Caco-2 (cell line): ENCODE results near the gene LYPD6. TPM values are rescaled to one million over a fixed set of nuclear protein-coding genes. Genes with fewer than 3 reads are reported as not detected.

ENCODE experiments used
- BruUV-seq: library from RNA; stranded (reverse); fragments of 400-500 nt; replicated peaks from 2 replicates; lab custom pipeline; 2021; lab: Mats Ljungman, UMichigan
- CTCF ChIA-PET: fragments of 300-600 bp; sonication (Branson Sonifier 250); formaldehyde crosslinking; loops from one replicate; lab custom pipeline; 2022; ENCODE audit warnings: antibody characterized with exemption; lab: Charles Lee
- POLR2A ChIA-PET: fragments of 300-600 bp; sonication (Branson Sonifier 250); formaldehyde crosslinking; loops from one replicate; lab custom pipeline; 2022; ENCODE audit warnings: antibody characterized with exemption; lab: Charles Lee
- DNase-seq, 2 experiments: peaks; one replicate each; pipeline versions ENCODE4 v3.0.0 to v3.0.0-alpha.2; 2020 to 2022
- H3K27me3 ChIP-seq: replicated peaks from 2 replicates; pipeline ENCODE4 v1.6.0; 2011; ENCODE audit warnings: low read length; ENCODE audit not compliant: control insufficient read depth, insufficient read depth
- H3K36me3 ChIP-seq: 2 replicates; pipeline ENCODE4 v1.5.1; 2011; ENCODE audit warnings: low read length; ENCODE audit not compliant: control insufficient read depth, insufficient read depth
- H3K4me1 ChIP-seq: fragments of 250-450 bp; sonication (Bioruptor Pico); 2 replicates; pipeline ENCODE4 v1.5.1; 2020; ENCODE audit warnings: mild to moderate bottlenecking
- H3K4me3 ChIP-seq: 2 replicates; pipeline ENCODE4 v1.5.1; 2011; ENCODE audit warnings: low read depth, mild to moderate bottlenecking, control low read depth, low read length
- H3K9me3 ChIP-seq: fragments of 250-450 bp; sonication (Bioruptor Pico); 2 replicates; pipeline ENCODE4 v1.5.1; 2020; ENCODE audit warnings: mild to moderate bottlenecking, moderate library complexity
- H3K27ac Mint-ChIP-seq: one replicate; pipeline ENCODE4 v1.8.0; 2022; ENCODE audit warnings: mixed read lengths; ENCODE audit not compliant: unreplicated experiment
- H3K27me3 Mint-ChIP-seq: one replicate; pipeline ENCODE4 v1.8.0; 2022; ENCODE audit warnings: mixed read lengths; ENCODE audit not compliant: insufficient read depth, unreplicated experiment
- H3K36me3 Mint-ChIP-seq: one replicate; pipeline ENCODE4 v1.8.0; 2022; ENCODE audit warnings: mild to moderate bottlenecking, mixed read lengths; ENCODE audit not compliant: insufficient read depth, unreplicated experiment
- H3K4me1 Mint-ChIP-seq: one replicate; pipeline ENCODE4 v1.8.0; 2022; ENCODE audit warnings: low read depth, mixed read lengths; ENCODE audit not compliant: unreplicated experiment
- H3K4me3 Mint-ChIP-seq: one replicate; pipeline ENCODE4 v1.8.0; 2022; ENCODE audit warnings: mild to moderate bottlenecking, moderate library complexity, mixed read lengths; ENCODE audit not compliant: unreplicated experiment
- H3K9me3 Mint-ChIP-seq: one replicate; pipeline ENCODE4 v1.8.0; 2022; ENCODE audit warnings: mixed read lengths; ENCODE audit not compliant: unreplicated experiment
- intact Hi-C: fragments of 100-400 bp; cut with micrococcal nuclease; formaldehyde crosslinking; loops from one replicate; pipeline ENCODE4 v1.10.0; 2022; ENCODE audit not compliant: unreplicated experiment
- total RNA-seq: library from RNA; stranded (reverse); gene quantifications from 2 replicates; pipeline ENCODE4 v1.2.3, GENCODE V29; 2022
- TF ChIP-seq, protein P1 (sequence below), 2 experiments: fragments of 200-600 bp in 1 of 2; IDR thresholded peaks; 1 replicate in 1 of 2; 2 replicates in 1 of 2; pipeline versions ENCODE4 v1.5.1 to v1.8.0; 2011 to 2022; ENCODE audit warnings: antibody characterized with exemption in 1 of 2, control low read depth in 1 of 2, inconsistent platforms in 1 of 2, low read depth in 1 of 2, low read length in 1 of 2, mild to moderate bottlenecking in 1 of 2, moderate library complexity in 1 of 2; ENCODE audit not compliant: insufficient read depth in 1 of 2, severe bottlenecking in 1 of 2, unreplicated experiment in 1 of 2

The LYPD6 gene
- total RNA-seq, 1 experiment from 2014 or later: 9.0 TPM

DNA sequence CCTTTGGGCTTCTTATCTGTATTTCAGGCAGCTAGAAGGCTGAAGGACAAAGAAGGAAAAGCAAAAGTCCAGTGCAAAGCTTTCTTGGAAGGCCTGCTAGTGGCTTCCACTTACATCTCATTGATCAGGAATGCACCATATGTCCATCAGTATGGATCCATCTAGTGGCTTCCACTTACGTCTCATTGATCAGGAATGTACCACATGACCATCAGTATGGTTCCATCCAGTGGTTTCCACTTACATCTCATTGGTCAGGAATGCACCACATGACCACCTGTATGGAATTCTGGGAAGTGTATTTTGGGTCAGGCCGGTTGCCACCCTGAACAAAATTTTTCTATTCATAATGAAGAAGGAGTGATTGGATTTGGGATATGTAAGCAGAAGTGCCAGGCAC, 70.6 kb downstream of the LYPD6 start:
- no peak overlapping the region for H3K27ac Mint-ChIP-seq

DNA sequence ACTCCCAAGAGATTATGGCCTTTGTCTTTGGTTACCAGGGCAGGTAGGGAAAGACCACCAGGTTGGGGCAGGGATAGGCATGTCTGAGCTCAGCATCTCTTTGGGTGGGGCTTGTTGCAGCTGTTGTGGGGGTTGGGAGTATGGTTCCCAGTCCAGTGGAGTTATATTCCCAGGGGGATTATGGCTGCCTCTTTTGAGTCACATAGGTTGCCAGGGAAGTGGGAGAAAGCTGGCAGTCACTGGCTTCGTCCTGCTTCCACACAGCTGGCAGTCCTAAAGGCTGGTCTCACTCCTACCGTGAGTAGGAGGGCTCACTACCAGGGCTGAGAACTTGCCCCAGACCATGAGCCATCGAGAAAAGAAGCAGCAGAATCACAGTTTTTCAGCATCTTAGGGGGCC, 79.1 kb downstream of the LYPD6 start:
- no peaks in the 10 kb centered on the region; the same call in 1 of the 2 replicates for H3K36me3 ChIP-seq
- 0 out of 2 replicates have a peak, but pooled peaks cover 2% of the 10 kb centered on the region for H3K4me1 ChIP-seq
- H3K4me1 Mint-ChIP-seq: no peaks in the 10 kb centered on the region
- peaks cover 7% of the 10 kb centered on the region for H3K9me3 Mint-ChIP-seq
- DNase-seq: no peak
- H3K36me3 Mint-ChIP-seq: peaks cover 7% of the 10 kb centered on the region
- no TSS peak for BruUV-seq
- H3K27me3 ChIP-seq: no peaks in the 10 kb centered on the region
- H3K9me3 ChIP-seq: no peaks in the 10 kb centered on the region
- H3K27ac Mint-ChIP-seq: no peak overlapping the region
- H3K4me3 Mint-ChIP-seq: no peak overlapping the region
- no peak overlapping the region for H3K4me3 ChIP-seq
- intact Hi-C loops: no loop called here
- TF ChIP-seq, protein P1, sequence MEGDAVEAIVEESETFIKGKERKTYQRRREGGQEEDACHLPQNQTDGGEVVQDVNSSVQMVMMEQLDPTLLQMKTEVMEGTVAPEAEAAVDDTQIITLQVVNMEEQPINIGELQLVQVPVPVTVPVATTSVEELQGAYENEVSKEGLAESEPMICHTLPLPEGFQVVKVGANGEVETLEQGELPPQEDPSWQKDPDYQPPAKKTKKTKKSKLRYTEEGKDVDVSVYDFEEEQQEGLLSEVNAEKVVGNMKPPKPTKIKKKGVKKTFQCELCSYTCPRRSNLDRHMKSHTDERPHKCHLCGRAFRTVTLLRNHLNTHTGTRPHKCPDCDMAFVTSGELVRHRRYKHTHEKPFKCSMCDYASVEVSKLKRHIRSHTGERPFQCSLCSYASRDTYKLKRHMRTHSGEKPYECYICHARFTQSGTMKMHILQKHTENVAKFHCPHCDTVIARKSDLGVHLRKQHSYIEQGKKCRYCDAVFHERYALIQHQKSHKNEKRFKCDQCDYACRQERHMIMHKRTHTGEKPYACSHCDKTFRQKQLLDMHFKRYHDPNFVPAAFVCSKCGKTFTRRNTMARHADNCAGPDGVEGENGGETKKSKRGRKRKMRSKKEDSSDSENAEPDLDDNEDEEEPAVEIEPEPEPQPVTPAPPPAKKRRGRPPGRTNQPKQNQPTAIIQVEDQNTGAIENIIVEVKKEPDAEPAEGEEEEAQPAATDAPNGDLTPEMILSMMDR (IDR thresholded peaks at IDR 0.05; ENCODE audit: insufficient read depth in 1 of 2, low read depth in 1 of 2, low read length in 1 of 2, severe bottlenecking in 1 of 2, unreplicated experiment in 1 of 2): no peak
- H3K27me3 Mint-ChIP-seq: no peaks in the 10 kb centered on the region
- ChIA-PET CTCF (no interaction called here), POLR2A (no interaction called here)

More for the DNA sequence above, 70.6 kb downstream of the LYPD6 start:
- no peaks in the 10 kb centered on the region for H3K9me3 ChIP-seq
- intact Hi-C loops: no loop called here
- H3K4me3 ChIP-seq: no peak overlapping the region
- CTCF ChIA-PET: no interaction called here
- no TSS peak for BruUV-seq
- POLR2A ChIA-PET: no interaction called here
- no peaks in the 10 kb centered on the region for H3K27me3 ChIP-seq
- H3K4me1 ChIP-seq: no peaks in the 10 kb centered on the region
- H3K9me3 Mint-ChIP-seq: no peaks in the 10 kb centered on the region
- peaks cover 6% of the 10 kb centered on the region for H3K36me3 Mint-ChIP-seq
- H3K27me3 Mint-ChIP-seq: no peaks in the 10 kb centered on the region
- TF ChIP-seq, protein P1 (IDR thresholded peaks at IDR 0.05; ENCODE audit: insufficient read depth in 1 of 2, low read depth in 1 of 2, low read length in 1 of 2, severe bottlenecking in 1 of 2, unreplicated experiment in 1 of 2): no peak
- H3K4me1 Mint-ChIP-seq: no peaks in the 10 kb centered on the region
- DNase-seq: no peak
- no peak overlapping the region for H3K4me3 Mint-ChIP-seq
- H3K36me3 ChIP-seq: no peaks in the 10 kb centered on the region

- no peak overlapping the region for H3K4me3 Mint-ChIP-seq
- Histone ChIP-seq H3K9me3 (no peaks in the 10 kb centered on the region), H3K4me3 (no peak overlapping the region), H3K4me1 (0 out of 2 replicates have a peak, but pooled peaks cover 2% of the 10 kb centered on the region), H3K36me3 (no peaks in the 10 kb centered on the region; the same call in 1 of the 2 replicates), H3K27me3 (no peaks in the 10 kb centered on the region)
- no TSS peak for BruUV-seq
- no peak overlapping the region for H3K27ac Mint-ChIP-seq
- no peaks in the 10 kb centered on the region for H3K4me1 Mint-ChIP-seq
- H3K9me3 Mint-ChIP-seq: peaks cover 7% of the 10 kb centered on the region
- TF ChIP-seq, protein P1 (IDR thresholded peaks at IDR 0.05; ENCODE audit: insufficient read depth in 1 of 2, low read depth in 1 of 2, low read length in 1 of 2, severe bottlenecking in 1 of 2, unreplicated experiment in 1 of 2): no peak
- H3K27me3 Mint-ChIP-seq: no peaks in the 10 kb centered on the region
- POLR2A ChIA-PET: no interaction called here
- CTCF ChIA-PET: interaction anchor here (0.5 kb wide), 1 partner anchor 636 kb away, joined by 3 read pairs; no protein-coding TSS in a partner anchor
- no peak for DNase-seq
- peaks cover 7% of the 10 kb centered on the region for H3K36me3 Mint-ChIP-seq
- intact Hi-C loops: no loop called here
Measured at GRCh38 chr2:149410701-149411484, 80.5 kb downstream of the LYPD6 start.
